Mammary epithelial cell (primary cell): ENCODE measurements around the gene ERF.

Experiments used
- CTCF ChIP-seq, 2 donors: IDR thresholded peaks in 1 of 2; conservative IDR thresholded peaks in 1 of 2; 2 replicates each; pipeline ENCODE4 v1.5.1; 2011 to 2012; ENCODE audit warnings: inconsistent platforms in 2 of 2, low read length in 2 of 2, mild to moderate bottlenecking in 2 of 2, control low read depth in 1 of 2, low read depth in 1 of 2; ENCODE audit not compliant: insufficient read depth in 1 of 2; ENCODE audit errors: extremely low read depth in 1 of 2
- EZH2 ChIP-seq: IDR thresholded peaks from 2 replicates; pipeline ENCODE4 v1.6.1; 2012; ENCODE audit warnings: low read length, inconsistent platforms, borderline replicate concordance

DNA sequence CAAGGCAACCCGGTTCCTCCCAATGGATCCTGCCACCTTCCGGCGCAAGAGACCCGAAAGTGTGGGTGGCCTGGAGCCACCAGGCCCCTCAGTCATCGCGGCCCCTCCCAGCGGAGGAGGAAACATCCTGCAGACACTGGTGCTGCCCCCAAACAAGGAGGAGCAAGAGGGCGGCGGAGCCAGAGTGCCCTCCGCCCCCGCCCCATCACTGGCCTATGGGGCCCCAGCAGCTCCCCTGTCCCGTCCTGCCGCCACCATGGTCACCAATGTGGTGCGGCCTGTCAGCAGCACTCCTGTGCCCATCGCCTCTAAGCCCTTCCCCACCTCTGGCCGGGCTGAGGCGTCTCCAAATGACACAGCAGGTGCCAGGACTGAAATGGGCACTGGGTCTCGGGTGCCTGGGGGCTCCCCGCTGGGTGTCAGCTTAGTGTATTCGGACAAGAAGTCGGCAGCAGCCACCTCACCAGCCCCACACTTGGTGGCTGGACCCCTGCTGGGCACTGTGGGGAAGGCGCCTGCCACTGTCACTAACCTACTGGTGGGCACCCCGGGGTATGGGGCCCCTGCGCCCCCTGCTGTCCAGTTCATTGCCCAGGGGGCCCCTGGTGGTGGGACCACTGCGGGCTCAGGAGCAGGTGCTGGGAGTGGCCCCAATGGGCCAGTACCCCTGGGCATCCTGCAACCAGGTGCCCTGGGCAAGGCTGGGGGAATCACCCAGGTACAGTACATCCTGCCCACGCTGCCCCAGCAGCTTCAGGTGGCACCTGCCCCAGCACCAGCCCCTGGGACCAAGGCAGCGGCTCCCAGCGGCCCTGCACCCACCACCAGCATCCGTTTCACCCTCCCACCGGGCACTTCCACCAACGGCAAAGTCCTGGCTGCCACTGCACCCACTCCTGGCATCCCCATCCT lies 35.9 kb upstream of the ERF start:
- peak; percentile 42 to 52 for TF ChIP-seq CTCF (conservative IDR thresholded peaks at IDR 0.05 in 1 of 2, IDR thresholded peaks at IDR 0.05 in 1 of 2; ENCODE audit: extremely low read depth in 1 of 2, insufficient read depth in 1 of 2, low read depth in 1 of 2, low read length in 2 of 2)
- TF ChIP-seq EZH2: no peak
